Coronary artery (tissue), 2 donors: ENCODE measurements around the gene OPCML.

Experiments
- DNase-seq: peaks from one replicate; pipeline ENCODE4 v3.0.0-alpha.2; 2017; ENCODE audit warnings: low spot score
- H3K27ac ChIP-seq, 2 donors: fragments of 200-600 bp; sonication (generic); one replicate each; pipeline ENCODE4 v1.5.1; 2016 to 2019
- H3K4me3 ChIP-seq: fragments of 200-600 bp; sonication (generic); 2 replicates; pipeline ENCODE4 v1.5.1; 2016; ENCODE audit warnings: mild to moderate bottlenecking, moderate library complexity
- CTCF ChIP-seq: fragments of 200-600 bp; sonication (generic); IDR thresholded peaks from one replicate; pipeline ENCODE4 v1.5.1; 2019; ENCODE audit warnings: antibody characterized with exemption

Gene OPCML

GRCh38 chr11:133515107-133515506 is 17.2 kb downstream of the OPCML start:
- TF ChIP-seq CTCF = no peak
- Histone ChIP-seq H3K4me3 (no peak overlapping the region), H3K27ac (no peak overlapping the region)
- no peak for DNase-seq

- Histone ChIP-seq H3K4me3 (no peak overlapping the region), H3K27ac (no peak overlapping the region)
- no peak for TF ChIP-seq CTCF
- DNase-seq = no peak
Observed at GRCh38 chr11:133509924-133510697, 22.2 kb downstream of the OPCML start.

- TF ChIP-seq CTCF = no peak
- no peak for DNase-seq
- no peak overlapping the region for H3K4me3 ChIP-seq
- H3K27ac ChIP-seq = no peak overlapping the region
Observed at GRCh38 chr11:133508468-133508867, 23.8 kb downstream of the OPCML start.

GRCh38 chr11:133507185-133507584 is 25.1 kb downstream of the OPCML start:
- no peak for DNase-seq
- H3K27ac ChIP-seq = no peak overlapping the region
- H3K4me3 ChIP-seq = no peak overlapping the region
- no peak for TF ChIP-seq CTCF

- TF ChIP-seq CTCF = no peak
- no peak for DNase-seq
- no peak overlapping the region for H3K4me3 ChIP-seq
- H3K27ac ChIP-seq = no peak overlapping the region
Observed at GRCh38 chr11:133506551-133507094, 25.7 kb downstream of the OPCML start.

GRCh38 chr11:133506023-133506422 is 26.3 kb downstream of the OPCML start:
- Histone ChIP-seq H3K27ac (no peak overlapping the region), H3K4me3 (no peak overlapping the region)
- no peak for TF ChIP-seq CTCF
- no peak for DNase-seq

GRCh38 chr11:133504906-133505305 is 27.4 kb downstream of the OPCML start:
- no peak for TF ChIP-seq CTCF
- DNase-seq = no peak

More at GRCh38 chr11:133504906-133505305, 27.4 kb downstream of the OPCML start:
- no peak overlapping the region for H3K27ac ChIP-seq
- no peak overlapping the region for H3K4me3 ChIP-seq
